IMR-90 (cell line): Measurements from ENCODE around the gene GUCA1C. TPM values are rescaled to one million over a fixed set of nuclear protein-coding genes. Genes with fewer than 3 reads are reported as not detected.

Source experiments
- ATAC-seq: fragments of 200-7000 bp; cut with Tn5 transposase; 2 replicates; pipeline ENCODE4 v1.9.1; 2020; ENCODE audit warnings: low read depth, mild to moderate bottlenecking, moderate library complexity
- BruUV-seq: library from RNA; stranded (reverse); fragments of 400-500 nt; replicated peaks from 2 replicates; lab custom pipeline; 2021; lab: Mats Ljungman, UMichigan
- CTCF ChIA-PET: fragments of 300-600 bp; formaldehyde crosslinking; extraction: SDS; loops from one replicate; lab custom pipeline; 2021; ENCODE audit warnings: antibody characterized with exemption; lab: Yijun Ruan, JAX
- POLR2A ChIA-PET: fragments of 300-600 bp; sonication (Branson Sonifier 250); formaldehyde crosslinking; loops from one replicate; lab custom pipeline; 2022; ENCODE audit warnings: antibody characterized with exemption; ENCODE audit not compliant: unreplicated experiment; lab: Charles Lee
- DNase-seq: peaks from one replicate; pipeline ENCODE4 v3.0.0; 2013
- H2AFZ ChIP-seq: replicated peaks from 2 replicates; pipeline ENCODE3; 2013; ENCODE audit warnings: low read length, mild to moderate bottlenecking; ENCODE audit not compliant: poor library complexity
- H2AK5ac ChIP-seq: 2 replicates; pipeline ENCODE4 v1.6.1; 2013; ENCODE audit warnings: low read depth, low read length, inconsistent platforms
- H2AK9ac ChIP-seq: replicated peaks from 2 replicates; pipeline ENCODE3; 2013; ENCODE audit warnings: mild to moderate bottlenecking, low read depth, low read length, moderate library complexity; ENCODE audit not compliant: poor library complexity
- H2BK120ac ChIP-seq: 2 replicates; pipeline ENCODE4 v1.6.1; 2013; ENCODE audit warnings: low read depth, low read length, inconsistent platforms
- H2BK15ac ChIP-seq: 3 replicates; pipeline ENCODE4 v1.6.1; 2013; ENCODE audit warnings: low read depth, low read length, inconsistent platforms
- H2BK20ac ChIP-seq: 2 replicates; pipeline ENCODE4 v1.6.1; 2013; ENCODE audit warnings: low read depth, mild to moderate bottlenecking, inconsistent platforms, low read length, moderate library complexity
- H2BK5ac ChIP-seq: 2 replicates; pipeline ENCODE4 v1.6.1; 2013; ENCODE audit warnings: mild to moderate bottlenecking, low read depth, low read length, inconsistent platforms; ENCODE audit not compliant: poor library complexity, severe bottlenecking
- H3K14ac ChIP-seq: replicated peaks from 2 replicates; pipeline ENCODE4 v1.6.1; 2013; ENCODE audit warnings: low read depth, low read length, inconsistent platforms
- H3K18ac ChIP-seq: 2 replicates; pipeline ENCODE4 v1.6.1; 2013; ENCODE audit warnings: low read depth, low read length, control low read depth
- H3K23ac ChIP-seq: 2 replicates; pipeline ENCODE4 v1.6.1; 2013; ENCODE audit warnings: low read depth, low read length, inconsistent platforms
- H3K27ac ChIP-seq: 2 replicates; pipeline ENCODE4 v1.5.1; 2013; ENCODE audit warnings: mild to moderate bottlenecking, control low read depth, low read length; ENCODE audit not compliant: insufficient read depth
- H3K27me3 ChIP-seq: 2 replicates; pipeline ENCODE4 v1.6.1; 2013; ENCODE audit warnings: low read length; ENCODE audit not compliant: control insufficient read depth, insufficient read depth
- H3K36me3 ChIP-seq: 2 replicates; pipeline ENCODE4 v1.6.1; 2013; ENCODE audit warnings: low read length, mixed read lengths; ENCODE audit not compliant: control insufficient read depth, insufficient read depth
- H3K4ac ChIP-seq: 2 replicates; pipeline ENCODE4 v1.6.1; 2013; ENCODE audit warnings: low read depth, low read length, inconsistent platforms
- H3K4me1 ChIP-seq: 2 replicates; pipeline ENCODE4 v1.6.1; 2013; ENCODE audit warnings: low read length, mixed read lengths; ENCODE audit not compliant: control insufficient read depth, insufficient read depth
- H3K4me2 ChIP-seq: 2 replicates; pipeline ENCODE4 v1.6.1; 2013; ENCODE audit warnings: low read depth, mild to moderate bottlenecking, control low read depth, low read length, moderate library complexity
- H3K4me3 ChIP-seq: 2 replicates; pipeline ENCODE4 v1.5.1; 2013; ENCODE audit warnings: low read depth, mild to moderate bottlenecking, control low read depth, low read length, moderate library complexity; ENCODE audit not compliant: insufficient read depth
- H3K56ac ChIP-seq: 2 replicates; pipeline ENCODE4 v1.6.1; 2013; ENCODE audit warnings: low read length, inconsistent platforms; ENCODE audit not compliant: insufficient read depth; ENCODE audit errors: extremely low read depth
- H3K79me1 ChIP-seq, 2 experiments: 2 replicates each; pipeline ENCODE4 v1.6.1; 2013; ENCODE audit warnings: low read length in 2 of 2, inconsistent platforms in 1 of 2, low read depth in 1 of 2
- H3K9ac ChIP-seq: 2 replicates; pipeline ENCODE4 v1.6.1; 2013; ENCODE audit warnings: low read depth, low read length, control low read depth
- H3K9me1 ChIP-seq: 2 replicates; pipeline ENCODE4 v1.6.1; 2013; ENCODE audit warnings: low read length, inconsistent platforms; ENCODE audit not compliant: insufficient read depth
- H3K9me3 ChIP-seq: 2 replicates; pipeline ENCODE4 v1.6.1; 2013; ENCODE audit warnings: low read length; ENCODE audit not compliant: control insufficient read depth, insufficient read depth
- H4K20me1 ChIP-seq: 2 replicates; pipeline ENCODE4 v1.6.1; 2013; ENCODE audit warnings: low read length, inconsistent platforms; ENCODE audit not compliant: insufficient read depth
- H4K5ac ChIP-seq: 2 replicates; pipeline ENCODE4 v1.6.1; 2013; ENCODE audit warnings: mild to moderate bottlenecking, low read depth, low read length, control low read depth
- H4K8ac ChIP-seq, 2 experiments: 2 replicates each; pipeline ENCODE4 v1.6.1; 2013; ENCODE audit warnings: low read depth in 2 of 2, low read length in 2 of 2, control low read depth in 1 of 2, inconsistent platforms in 1 of 2
- H4K91ac ChIP-seq: 2 replicates; pipeline ENCODE4 v1.6.1; 2013; ENCODE audit warnings: low read depth, low read length, inconsistent platforms; ENCODE audit not compliant: insufficient read depth
- BHLHE40 ChIP-seq: fragments of 150-350 bp; IDR thresholded peaks from 2 replicates; pipeline ENCODE4 v1.6.1; 2016; ENCODE audit warnings: mild to moderate bottlenecking, low read depth, low read length
- CEBPB ChIP-seq: IDR thresholded peaks from 2 replicates; pipeline ENCODE4 v1.6.1; 2012; ENCODE audit warnings: low read depth, low read length, improper control_type of control experiment
- FOS ChIP-seq: fragments of 150-350 bp; IDR thresholded peaks from 2 replicates; pipeline ENCODE4 v1.6.1; 2016; ENCODE audit warnings: low read depth, low read length
- MAFK ChIP-seq: IDR thresholded peaks from 2 replicates; pipeline ENCODE4 v1.6.1; 2012; ENCODE audit warnings: low read depth, low read length, improper control_type of control experiment
- MAZ ChIP-seq: IDR thresholded peaks from 2 replicates; pipeline ENCODE4 v1.6.1; 2012; ENCODE audit warnings: low read depth, mild to moderate bottlenecking, low read length, improper control_type of control experiment, moderate library complexity, borderline replicate concordance
- MXI1 ChIP-seq: IDR thresholded peaks from 2 replicates; pipeline ENCODE4 v1.6.1; 2012; ENCODE audit warnings: low read depth, mild to moderate bottlenecking, low read length, moderate library complexity, borderline replicate concordance
- NFE2L2 ChIP-seq: fragments of 150-350 bp; IDR thresholded peaks from 2 replicates; pipeline ENCODE4 v1.6.1; 2016; ENCODE audit warnings: low read depth, mild to moderate bottlenecking, low read length
- POLR2A ChIP-seq: IDR thresholded peaks from 2 replicates; pipeline ENCODE4 v1.6.1; 2012; ENCODE audit warnings: mild to moderate bottlenecking, low read depth, low read length
- RAD21 ChIP-seq: IDR thresholded peaks from 2 replicates; pipeline ENCODE4 v1.6.1; 2012; ENCODE audit warnings: low read length, improper control_type of control experiment
- RCOR1 ChIP-seq: IDR thresholded peaks from 2 replicates; pipeline ENCODE4 v1.6.1; 2012; ENCODE audit warnings: mild to moderate bottlenecking, low read length, improper control_type of control experiment; ENCODE audit not compliant: insufficient replicate concordance
- RFX5 ChIP-seq: IDR thresholded peaks from 2 replicates; pipeline ENCODE4 v1.8.0; 2012; ENCODE audit warnings: low read depth, mild to moderate bottlenecking, low read length, moderate library complexity
- SMC3 ChIP-seq: fragments of 150-350 bp; IDR thresholded peaks from 2 replicates; pipeline ENCODE4 v1.6.1; 2016; ENCODE audit warnings: low read depth, mild to moderate bottlenecking, antibody characterized with exemption, low read length, moderate library complexity
- WGBS, 2 experiments: methylation state at CpG; one replicate each; pipeline versions ENCODE4 v1.1.5 to v1.1.7; 2013; ENCODE audit warnings: missing lambda C conversion rate in 2 of 2; ENCODE audit not compliant: insufficient read length in 1 of 2; ENCODE audit errors: extremely low coverage in 2 of 2; 5-methylcytosine and 5-hydroxymethylcytosine counted together
- dilution Hi-C: fragments of 300-500 bp; cut with HindIII; formaldehyde crosslinking; loops from one replicate; pipeline ENCODE4 v1.14.3; 2018; ENCODE audit warnings: low sequenced_read_pairs; ENCODE audit not compliant: unreplicated experiment
- in situ Hi-C: fragments of 300-500 bp; cut with MboI; formaldehyde crosslinking; loops from 3 replicates; pipeline ENCODE4 v1.14.3; 2019; ENCODE audit warnings: low sequenced_read_pairs, inconsistent platforms, mixed read lengths
- intact Hi-C: fragments of 100-400 bp; cut with micrococcal nuclease; formaldehyde crosslinking; loops from 2 replicates; pipeline ENCODE4 v1.10.0; 2022
- polyA plus RNA-seq, 3 experiments: library from polyadenylated mRNA; depleted of rRNA; stranded (reverse); fragments of >200 nt; gene quantifications; 2 replicates each; pipeline ENCODE4 v1.2.3, GENCODE V29; 2012; ENCODE audit warnings: low replicate concordance in 1 of 3
- total RNA-seq: library from RNA; depleted of rRNA; stranded (reverse); fragments of >200 nt; gene quantifications from 2 replicates; pipeline ENCODE4 v1.2.3, GENCODE V29; 2012
- TF ChIP-seq, protein P1 (sequence below): fragments of 150-350 bp; IDR thresholded peaks from 2 replicates; pipeline ENCODE4 v1.6.1; 2016; ENCODE audit warnings: low read depth, mild to moderate bottlenecking, low read length, moderate library complexity, borderline replicate concordance
- TF ChIP-seq, protein P2 (sequence below): conservative IDR thresholded peaks from 2 replicates; pipeline ENCODE4 v1.5.1; 2012; ENCODE audit warnings: mild to moderate bottlenecking, low read depth, low read length, improper control_type of control experiment

Gene GUCA1C
- total and polyA plus RNA-seq, 2 of the 4 experiments (the other 2 are of a cell fraction), result not detected

DNA sequence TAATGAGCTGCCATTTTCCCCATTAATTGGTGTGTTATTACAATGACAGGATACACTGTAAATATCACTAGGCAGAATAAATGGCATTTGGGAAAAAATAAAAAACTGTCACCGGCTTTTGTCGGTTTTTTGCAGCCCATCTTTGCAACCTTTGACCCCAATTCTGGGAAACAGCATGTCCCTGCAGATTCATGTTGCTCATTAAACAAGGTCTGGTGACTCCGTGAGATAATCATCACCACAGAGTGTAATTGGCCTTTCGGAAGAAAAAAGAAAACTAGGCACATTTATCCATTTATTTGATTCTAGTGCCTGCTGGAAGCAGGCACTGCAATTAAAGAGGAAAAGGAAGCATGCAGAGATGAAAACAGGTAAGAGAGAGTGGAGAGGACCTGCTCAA, 66.6 kb downstream of the GUCA1C start:
- no peak overlapping the region for H3K4me2 ChIP-seq
- in situ Hi-C loops (loop anchor here (25.0 kb wide), 1 partner anchor 100 kb away; no protein-coding TSS in a partner anchor), dilution Hi-C loops (no loop called here), intact Hi-C loops (no loop called here)
- H3K4me1 ChIP-seq, result no peaks in the 10 kb centered on the region
- CTCF ChIA-PET, result interaction anchor here (0.6 to 0.7 kb wide), 2 partner anchors 183 to 667 kb away, joined by 3 to 5 read pairs; no protein-coding TSS in a partner anchor
- no peak overlapping the region for H2BK5ac ChIP-seq
- no peak overlapping the region for H3K23ac ChIP-seq
- TF ChIP-seq, protein P1, sequence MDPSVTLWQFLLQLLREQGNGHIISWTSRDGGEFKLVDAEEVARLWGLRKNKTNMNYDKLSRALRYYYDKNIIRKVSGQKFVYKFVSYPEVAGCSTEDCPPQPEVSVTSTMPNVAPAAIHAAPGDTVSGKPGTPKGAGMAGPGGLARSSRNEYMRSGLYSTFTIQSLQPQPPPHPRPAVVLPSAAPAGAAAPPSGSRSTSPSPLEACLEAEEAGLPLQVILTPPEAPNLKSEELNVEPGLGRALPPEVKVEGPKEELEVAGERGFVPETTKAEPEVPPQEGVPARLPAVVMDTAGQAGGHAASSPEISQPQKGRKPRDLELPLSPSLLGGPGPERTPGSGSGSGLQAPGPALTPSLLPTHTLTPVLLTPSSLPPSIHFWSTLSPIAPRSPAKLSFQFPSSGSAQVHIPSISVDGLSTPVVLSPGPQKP, result no peak
- TF ChIP-seq FOS (no peak), MXI1 (no peak), POLR2A (no peak), CEBPB (no peak), RFX5 (no peak), NFE2L2 (no peak), MAFK (no peak), SMC3 (no peak), RAD21 (no peak), RCOR1 (no peak), BHLHE40 (no peak), MAZ (no peak)
- TF ChIP-seq, protein P2, sequence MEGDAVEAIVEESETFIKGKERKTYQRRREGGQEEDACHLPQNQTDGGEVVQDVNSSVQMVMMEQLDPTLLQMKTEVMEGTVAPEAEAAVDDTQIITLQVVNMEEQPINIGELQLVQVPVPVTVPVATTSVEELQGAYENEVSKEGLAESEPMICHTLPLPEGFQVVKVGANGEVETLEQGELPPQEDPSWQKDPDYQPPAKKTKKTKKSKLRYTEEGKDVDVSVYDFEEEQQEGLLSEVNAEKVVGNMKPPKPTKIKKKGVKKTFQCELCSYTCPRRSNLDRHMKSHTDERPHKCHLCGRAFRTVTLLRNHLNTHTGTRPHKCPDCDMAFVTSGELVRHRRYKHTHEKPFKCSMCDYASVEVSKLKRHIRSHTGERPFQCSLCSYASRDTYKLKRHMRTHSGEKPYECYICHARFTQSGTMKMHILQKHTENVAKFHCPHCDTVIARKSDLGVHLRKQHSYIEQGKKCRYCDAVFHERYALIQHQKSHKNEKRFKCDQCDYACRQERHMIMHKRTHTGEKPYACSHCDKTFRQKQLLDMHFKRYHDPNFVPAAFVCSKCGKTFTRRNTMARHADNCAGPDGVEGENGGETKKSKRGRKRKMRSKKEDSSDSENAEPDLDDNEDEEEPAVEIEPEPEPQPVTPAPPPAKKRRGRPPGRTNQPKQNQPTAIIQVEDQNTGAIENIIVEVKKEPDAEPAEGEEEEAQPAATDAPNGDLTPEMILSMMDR, result no peak
- H2BK120ac ChIP-seq, result no peak overlapping the region
- H2BK15ac ChIP-seq, result no peak overlapping the region
- no peaks in the 10 kb centered on the region for H3K36me3 ChIP-seq
- H3K9me1 ChIP-seq, result no peaks in the 10 kb centered on the region
- no peak overlapping the region for H2AK5ac ChIP-seq
- no peak overlapping the region for H4K5ac ChIP-seq
- no peak overlapping the region for H2BK20ac ChIP-seq
- no peaks in the 10 kb centered on the region for H3K9me3 ChIP-seq
- WGBS, 2 experiments, result 93% methylated on average over 3 of the region's 4 CpGs; no CpG with 5 or more reads in 1 of the 2 experiments
- no TSS peak for BruUV-seq
- no peaks in the 10 kb centered on the region for H3K79me1 ChIP-seq
- H3K27me3 ChIP-seq, result no peaks in the 10 kb centered on the region
- no peaks in the 10 kb centered on the region for H4K20me1 ChIP-seq
- no peak overlapping the region for H4K91ac ChIP-seq
- H3K56ac ChIP-seq, result no peak overlapping the region
- no peak overlapping the region for H3K18ac ChIP-seq
- H3K27ac ChIP-seq, result no peak overlapping the region
- no peak overlapping the region for H3K14ac ChIP-seq
- H2AK9ac ChIP-seq, result no peak overlapping the region
- no peak overlapping the region for H3K4ac ChIP-seq
- DNase-seq, result no peak
- POLR2A ChIA-PET, result no interaction called here
- H3K9ac ChIP-seq, result no peak overlapping the region
- ATAC-seq, result no peak
- no peak overlapping the region for H3K4me3 ChIP-seq
- no peak overlapping the region for H2AFZ ChIP-seq
- H4K8ac ChIP-seq, result no peak overlapping the region
